Endothelial cell of umbilical vein (primary cell): ENCODE data around the gene RAB3B. TPM values are rescaled to one million over a fixed set of nuclear protein-coding genes. Genes with fewer than 3 reads are reported as not detected.

Source experiments
- BruUV-seq: library from RNA; stranded (reverse); fragments of 400-500 nt; replicated peaks from 2 replicates; lab custom pipeline; 2021; lab: Mats Ljungman, UMichigan
- CTCF ChIA-PET: fragments of 300-600, 350-600 bp; sonication (Branson Sonifier 250); formaldehyde crosslinking; loops from one replicate; lab custom pipeline; 2021; ENCODE audit warnings: antibody characterized with exemption, inconsistent platforms; lab: Charles Lee
- POLR2A ChIA-PET: fragments of 300-600, 350-600 bp; sonication (Branson Sonifier 250); formaldehyde crosslinking; loops from one replicate; lab custom pipeline; 2021; ENCODE audit warnings: antibody characterized with exemption, inconsistent platforms; lab: Charles Lee
- DNase-seq: peaks from one replicate; pipeline ENCODE4 v3.0.0-alpha.2; 2011; ENCODE audit warnings: low read depth, low spot score
- FAIRE-seq: peaks from 2 replicates; lab custom pipeline; 2011; peaks lifted over from hg19 to GRCh38; lab: Jason Lieb, UNC
- H2AFZ ChIP-seq: 2 replicates; pipeline ENCODE4 v1.6.0; 2012; ENCODE audit warnings: low read depth, low read length, control low read depth, inconsistent platforms
- H3K27ac ChIP-seq: 2 replicates; pipeline ENCODE4 v1.5.1; 2011; ENCODE audit warnings: low read depth, mild to moderate bottlenecking, control low read depth, low read length, moderate library complexity; ENCODE audit not compliant: insufficient read depth
- H3K27me3 ChIP-seq, 2 experiments: 2 replicates each; pipeline versions ENCODE4 v1.6.0 to v1.6.1; 2011; ENCODE audit warnings: low read length in 2 of 2, mixed read lengths in 1 of 2; ENCODE audit not compliant: control insufficient read depth in 2 of 2, insufficient read depth in 2 of 2
- H3K36me3 ChIP-seq, 2 experiments: 2 replicates in 1 of 2; 3 replicates in 1 of 2; pipeline ENCODE4 v1.5.1; 2011; ENCODE audit warnings: low read length in 2 of 2, mild to moderate bottlenecking in 1 of 2, moderate library complexity in 1 of 2; ENCODE audit not compliant: control insufficient read depth in 2 of 2, insufficient read depth in 2 of 2; ENCODE audit errors: extremely low read depth in 1 of 2
- H3K4me1 ChIP-seq: 3 replicates; pipeline ENCODE4 v1.5.1; 2011; ENCODE audit warnings: mild to moderate bottlenecking, low read length; ENCODE audit not compliant: control insufficient read depth, insufficient read depth; ENCODE audit errors: extremely low read depth
- H3K4me2 ChIP-seq: 2 replicates; pipeline ENCODE4 v1.6.1; 2011; ENCODE audit warnings: low read length, control low read depth, mixed read lengths; ENCODE audit not compliant: insufficient read depth
- H3K4me3 ChIP-seq, 3 experiments: fragments of 200-600 bp in 1 of 3; sonication (generic), shearing (Covaris generic) in 1 of 3; replicated peaks in 1 of 3; 2 replicates each; pipeline ENCODE4 v1.5.1; 2011 to 2016; ENCODE audit warnings: control low read depth in 3 of 3, low read length in 3 of 3, mild to moderate bottlenecking in 2 of 3, inconsistent platforms in 1 of 3, low read depth in 1 of 3, moderate library complexity in 1 of 3; ENCODE audit not compliant: insufficient read depth in 1 of 3
- H3K79me2 ChIP-seq: 2 replicates; pipeline ENCODE4 v1.6.0; 2012; ENCODE audit warnings: low read length, inconsistent platforms; ENCODE audit not compliant: control insufficient read depth, insufficient read depth
- H3K9ac ChIP-seq: replicated peaks from 2 replicates; pipeline ENCODE3; 2011; ENCODE audit warnings: low read length, control low read depth; ENCODE audit not compliant: insufficient read depth; ENCODE audit errors: extremely low read depth
- H3K9me1 ChIP-seq: replicated peaks from 3 replicates; pipeline ENCODE4 v1.6.0; 2011; ENCODE audit warnings: mild to moderate bottlenecking, low read length; ENCODE audit not compliant: control insufficient read depth, insufficient read depth; ENCODE audit errors: extremely low read depth
- H3K9me3 ChIP-seq: replicated peaks from 2 replicates; pipeline ENCODE4 v1.5.1; 2012; ENCODE audit warnings: low read length, inconsistent platforms; ENCODE audit not compliant: control insufficient read depth, insufficient read depth
- H4K20me1 ChIP-seq: replicated peaks from 2 replicates; pipeline ENCODE3; 2011; ENCODE audit warnings: mild to moderate bottlenecking, low read length; ENCODE audit not compliant: control insufficient read depth, insufficient read depth; ENCODE audit errors: extremely low read depth
- EZH2 ChIP-seq: IDR thresholded peaks from 2 replicates; pipeline ENCODE4 v1.6.1; 2012; ENCODE audit warnings: borderline replicate concordance, low read depth, mild to moderate bottlenecking, moderate library complexity, low read length, inconsistent platforms; ENCODE audit not compliant: severe bottlenecking
- FOS ChIP-seq: IDR thresholded peaks from 2 replicates; pipeline ENCODE4 v1.6.1; 2011; ENCODE audit warnings: mild to moderate bottlenecking, low read length, moderate library complexity, borderline replicate concordance; ENCODE audit not compliant: insufficient read depth
- GATA2 ChIP-seq: IDR thresholded peaks from 2 replicates; pipeline ENCODE4 v1.7.0; 2011; ENCODE audit warnings: low read depth, mild to moderate bottlenecking, moderate library complexity, mixed read lengths, low read length; ENCODE audit not compliant: insufficient read length, insufficient read depth
- JUN ChIP-seq: IDR thresholded peaks from 2 replicates; pipeline ENCODE4 v1.6.1; 2011; ENCODE audit warnings: borderline replicate concordance, low read depth; ENCODE audit not compliant: insufficient read length, insufficient read depth
- MYC ChIP-seq: IDR thresholded peaks from one replicate; pipeline ENCODE4 v1.6.1; 2011; ENCODE audit warnings: mild to moderate bottlenecking, low read depth, low read length
- POLR2A ChIP-seq: IDR thresholded peaks from 2 replicates; pipeline ENCODE4 v1.6.1; 2012; ENCODE audit warnings: low read depth, mild to moderate bottlenecking, control low read depth, low read length
- POLR2AphosphoS5 ChIP-seq: IDR thresholded peaks from 2 replicates; pipeline ENCODE4 v1.6.1; 2012; ENCODE audit warnings: low read depth, mild to moderate bottlenecking, control low read depth, low read length, moderate library complexity; ENCODE audit not compliant: insufficient read depth
- dilution Hi-C: fragments of 300-500 bp; cut with MboI; formaldehyde crosslinking; loops from one replicate; pipeline ENCODE4 v1.15.0; 2019; ENCODE audit warnings: low sequenced_read_pairs; ENCODE audit not compliant: extremely low pct_ligation_motif_present
- intact Hi-C: fragments of 100-400 bp; cut with micrococcal nuclease; formaldehyde crosslinking; loops from one replicate; pipeline ENCODE4 v1.10.0; 2022
- polyA plus RNA-seq, 4 experiments: library from polyadenylated mRNA; depleted of rRNA in 3 of 4; stranded (reverse) in 3 of 4; unstranded in 1 of 4; fragments of >200 nt; gene quantifications; 2 replicates each; pipeline versions ENCODE4 v1.2.1 to v1.2.3, GENCODE V29; 2011 to 2012; ENCODE audit warnings: missing spikeins in 1 of 4
- total RNA-seq: library from RNA; stranded (reverse); gene quantifications from 2 replicates; pipeline ENCODE4 v1.2.3, GENCODE V29; 2021
- TF ChIP-seq, protein P1 (sequence below), 2 donors: IDR thresholded peaks; 1 replicate in 1 of 2; 2 replicates in 1 of 2; pipeline ENCODE4 v1.5.1; 2011; ENCODE audit warnings: low read length in 2 of 2, mild to moderate bottlenecking in 2 of 2, moderate library complexity in 2 of 2, control low read depth in 1 of 2, inconsistent platforms in 1 of 2, low read depth in 1 of 2; ENCODE audit not compliant: insufficient read depth in 1 of 2; ENCODE audit errors: extremely low read depth in 1 of 2
- TF ChIP-seq, protein P2 (sequence below): IDR thresholded peaks from 2 replicates; pipeline ENCODE4 v1.6.1; 2011; ENCODE audit not compliant: insufficient read depth, insufficient read length

The RAB3B gene
- total and polyA plus RNA-seq, 2 donors (not counting 3 experiments of a cell fraction or from before 2014, with no cell fraction given), result 4.1 to 10.4 TPM

DNA sequence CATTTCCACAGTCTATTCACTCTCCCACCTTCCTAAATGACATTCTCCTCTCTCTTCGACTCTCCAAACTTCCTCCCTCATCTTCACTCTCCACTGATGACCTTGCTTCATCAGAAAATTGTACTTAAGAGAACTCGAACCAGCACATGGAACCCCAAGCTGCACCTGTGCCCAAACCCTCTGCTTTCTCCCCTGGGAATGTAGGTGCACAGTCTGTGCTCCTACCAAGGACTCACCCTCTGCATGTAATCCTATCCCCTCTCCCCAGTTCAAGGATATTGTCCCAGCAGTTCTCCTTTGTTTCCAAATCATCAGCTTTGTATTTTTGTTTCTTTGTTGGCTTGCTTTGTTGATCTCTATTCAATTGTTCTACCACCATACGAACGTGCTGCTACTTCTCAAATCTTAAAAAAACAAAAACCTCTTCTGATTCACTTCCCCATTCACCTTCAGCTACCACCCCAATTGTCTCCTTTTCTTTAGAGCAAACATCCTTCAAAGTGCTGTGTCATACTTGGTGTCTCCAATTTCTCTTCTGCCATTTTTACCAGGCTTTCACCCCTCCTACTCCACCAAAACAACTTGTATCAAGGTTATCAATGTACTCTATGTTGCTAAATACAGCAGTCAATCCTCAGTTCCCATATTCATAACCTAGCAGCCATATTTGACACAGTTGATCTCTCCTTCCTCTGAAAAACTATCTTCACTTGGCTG lies 26.8 kb downstream of the RAB3B start:
- Histone ChIP-seq H3K4me2 (peak overlapping the region; percentile 70), H3K27ac (peak overlapping the region; percentile 81), H3K9me3 (no peaks in the 10 kb centered on the region), H3K27me3 (no peaks in the 10 kb centered on the region), H4K20me1 (no peaks in the 10 kb centered on the region), H3K36me3 (no peaks in the 10 kb centered on the region), H3K79me2 (no peaks in the 10 kb centered on the region), H3K9me1 (no peaks in the 10 kb centered on the region), H3K4me1 (peaks cover 21% of the 10 kb centered on the region), H3K4me3 (peak overlapping the region in 1 of 3 experiments; percentile 28), H3K9ac (peak overlapping the region; percentile 11), H2AFZ (peak overlapping the region; percentile 82)
- ChIA-PET POLR2A (no interaction called here), CTCF (interaction anchor here (0.7 to 2.0 kb wide), 6 partner anchors 11 to 121 kb away, joined by 3 to 8 read pairs (median 4); no protein-coding TSS in a partner anchor)
- DNase-seq (peak; percentile 61), FAIRE-seq (peak; percentile 81)
- TF ChIP-seq FOS (peak; percentile 27), GATA2 (peak; percentile 34), MYC (no peak), EZH2 (no peak), POLR2AphosphoS5 (peak; percentile 50), POLR2A (no peak), JUN (no peak)
- TF ChIP-seq, protein P1, sequence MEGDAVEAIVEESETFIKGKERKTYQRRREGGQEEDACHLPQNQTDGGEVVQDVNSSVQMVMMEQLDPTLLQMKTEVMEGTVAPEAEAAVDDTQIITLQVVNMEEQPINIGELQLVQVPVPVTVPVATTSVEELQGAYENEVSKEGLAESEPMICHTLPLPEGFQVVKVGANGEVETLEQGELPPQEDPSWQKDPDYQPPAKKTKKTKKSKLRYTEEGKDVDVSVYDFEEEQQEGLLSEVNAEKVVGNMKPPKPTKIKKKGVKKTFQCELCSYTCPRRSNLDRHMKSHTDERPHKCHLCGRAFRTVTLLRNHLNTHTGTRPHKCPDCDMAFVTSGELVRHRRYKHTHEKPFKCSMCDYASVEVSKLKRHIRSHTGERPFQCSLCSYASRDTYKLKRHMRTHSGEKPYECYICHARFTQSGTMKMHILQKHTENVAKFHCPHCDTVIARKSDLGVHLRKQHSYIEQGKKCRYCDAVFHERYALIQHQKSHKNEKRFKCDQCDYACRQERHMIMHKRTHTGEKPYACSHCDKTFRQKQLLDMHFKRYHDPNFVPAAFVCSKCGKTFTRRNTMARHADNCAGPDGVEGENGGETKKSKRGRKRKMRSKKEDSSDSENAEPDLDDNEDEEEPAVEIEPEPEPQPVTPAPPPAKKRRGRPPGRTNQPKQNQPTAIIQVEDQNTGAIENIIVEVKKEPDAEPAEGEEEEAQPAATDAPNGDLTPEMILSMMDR (IDR thresholded peaks at IDR 0.05; ENCODE audit: extremely low read depth in 1 of 2, insufficient read depth in 1 of 2, low read depth in 1 of 2, low read length in 2 of 2), result no peak
- TF ChIP-seq, protein P2, sequence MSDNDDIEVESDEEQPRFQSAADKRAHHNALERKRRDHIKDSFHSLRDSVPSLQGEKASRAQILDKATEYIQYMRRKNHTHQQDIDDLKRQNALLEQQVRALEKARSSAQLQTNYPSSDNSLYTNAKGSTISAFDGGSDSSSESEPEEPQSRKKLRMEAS, result no peak
- BruUV-seq, result no TSS peak
- intact Hi-C loops (no loop called here), dilution Hi-C loops (no loop called here)
